Gastroesophageal sphincter (tissue), 4 donors: ENCODE data around the gene PEAK1. TPM values are rescaled to one million over a fixed set of nuclear protein-coding genes. Genes with fewer than 3 reads are reported as not detected.

Experiments
- ATAC-seq: fragments of 150-250 bp; one replicate; pipeline ENCODE4 v1.9.1; 2016; ENCODE audit warnings: mild to moderate bottlenecking, moderate library complexity
- H3K27ac ChIP-seq, 4 donors: fragments of 200-600 bp; sonication (generic) in 3 of 4; 1 replicate in 3 of 4; 2 replicates in 1 of 4; pipeline ENCODE4 v1.5.1; 2016 to 2019
- H3K27me3 ChIP-seq: fragments of 200-600 bp; sonication (generic); one replicate; pipeline ENCODE4 v1.5.1; 2019
- H3K36me3 ChIP-seq, 2 donors: fragments of 200-600 bp; sonication (generic); one replicate each; pipeline ENCODE4 v1.5.1; 2019; ENCODE audit warnings: control low read depth in 1 of 2
- H3K4me1 ChIP-seq, 3 donors: fragments of 200-600 bp; sonication (generic); 1 replicate in 2 of 3; 2 replicates in 1 of 3; pipeline ENCODE4 v1.5.1; 2016 to 2019; ENCODE audit warnings: control low read depth in 2 of 3
- H3K4me3 ChIP-seq, 2 donors: fragments of 200-600 bp; sonication (generic); one replicate each; pipeline ENCODE4 v1.5.1; 2019; ENCODE audit warnings: mild to moderate bottlenecking in 1 of 2, moderate library complexity in 1 of 2
- H3K9me3 ChIP-seq, 3 donors: fragments of 200-600 bp; sonication (generic); one replicate each; pipeline ENCODE4 v1.5.1; 2017 to 2019; ENCODE audit warnings: control low read depth in 2 of 3
- EP300 ChIP-seq: sonication (generic); formaldehyde crosslinking; IDR thresholded peaks from one replicate; pipeline ENCODE4 v1.6.1; 2017; ENCODE audit warnings: antibody characterized with exemption, mild to moderate bottlenecking
- POLR2A ChIP-seq, 2 donors: fragments of 450-650 bp; IDR thresholded peaks; one replicate each; pipeline ENCODE4 v1.6.1; 2017; ENCODE audit warnings: antibody characterized with exemption in 2 of 2, mild to moderate bottlenecking in 2 of 2, moderate library complexity in 1 of 2
- POLR2AphosphoS5 ChIP-seq: sonication (generic); formaldehyde crosslinking; IDR thresholded peaks from one replicate; pipeline ENCODE4 v1.6.1; 2017; ENCODE audit warnings: antibody characterized with exemption
- WGBS, 2 donors: methylation state at CpG; one replicate each; pipeline ENCODE4 v1.1.5; 2018; ENCODE audit warnings: low coverage in 1 of 2; 5-methylcytosine and 5-hydroxymethylcytosine counted together
- total RNA-seq, 4 donors: library from RNA; depleted of rRNA; stranded (reverse); fragments of >200 nt; gene quantifications; one replicate each; pipeline ENCODE4 v1.1.0, GENCODE V29; 2016
- TF ChIP-seq, protein P1 (sequence below), 4 experiments: fragments of 200-600 bp in 2 of 4; fragments of 450-650 bp in 2 of 4; sonication (generic) in 1 of 4; IDR thresholded peaks; one replicate each; pipeline ENCODE4 v1.5.1; 2017 to 2019; ENCODE audit warnings: antibody characterized with exemption in 4 of 4, mild to moderate bottlenecking in 2 of 4, moderate library complexity in 2 of 4

The PEAK1 gene
- total RNA-seq, 4 donors from 2014 or later = 59.5 to 170 (median 91.6) TPM

DNA sequence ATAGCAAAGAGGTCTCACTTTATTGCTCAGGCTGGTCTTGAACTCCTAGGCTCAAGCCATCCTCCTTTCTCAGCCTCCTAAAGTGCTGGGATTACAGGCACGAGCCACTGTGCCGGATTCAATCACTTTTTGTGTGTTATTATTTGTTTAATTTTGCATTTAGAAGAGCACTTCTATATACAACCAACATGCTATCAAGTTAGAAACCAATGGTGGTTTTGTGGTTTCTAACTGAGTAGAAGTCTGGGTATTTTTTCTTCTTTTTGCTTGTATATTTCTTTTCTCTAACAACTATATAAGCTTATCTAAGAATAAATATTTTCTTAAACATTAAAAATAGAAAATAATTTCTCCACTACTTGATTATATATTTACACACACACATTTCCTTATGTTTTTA is 86.7 kb downstream of the PEAK1 start:
- TF ChIP-seq POLR2A (IDR thresholded peaks at IDR 0.05) = no peak
- TF ChIP-seq, protein P1, sequence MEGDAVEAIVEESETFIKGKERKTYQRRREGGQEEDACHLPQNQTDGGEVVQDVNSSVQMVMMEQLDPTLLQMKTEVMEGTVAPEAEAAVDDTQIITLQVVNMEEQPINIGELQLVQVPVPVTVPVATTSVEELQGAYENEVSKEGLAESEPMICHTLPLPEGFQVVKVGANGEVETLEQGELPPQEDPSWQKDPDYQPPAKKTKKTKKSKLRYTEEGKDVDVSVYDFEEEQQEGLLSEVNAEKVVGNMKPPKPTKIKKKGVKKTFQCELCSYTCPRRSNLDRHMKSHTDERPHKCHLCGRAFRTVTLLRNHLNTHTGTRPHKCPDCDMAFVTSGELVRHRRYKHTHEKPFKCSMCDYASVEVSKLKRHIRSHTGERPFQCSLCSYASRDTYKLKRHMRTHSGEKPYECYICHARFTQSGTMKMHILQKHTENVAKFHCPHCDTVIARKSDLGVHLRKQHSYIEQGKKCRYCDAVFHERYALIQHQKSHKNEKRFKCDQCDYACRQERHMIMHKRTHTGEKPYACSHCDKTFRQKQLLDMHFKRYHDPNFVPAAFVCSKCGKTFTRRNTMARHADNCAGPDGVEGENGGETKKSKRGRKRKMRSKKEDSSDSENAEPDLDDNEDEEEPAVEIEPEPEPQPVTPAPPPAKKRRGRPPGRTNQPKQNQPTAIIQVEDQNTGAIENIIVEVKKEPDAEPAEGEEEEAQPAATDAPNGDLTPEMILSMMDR (IDR thresholded peaks at IDR 0.05) = no peak
- no peak for TF ChIP-seq EP300
- no peak for TF ChIP-seq POLR2AphosphoS5
- no peak overlapping the region for H3K27ac ChIP-seq
- no peak overlapping the region for H3K4me3 ChIP-seq
- peaks cover 0 to 10% (median 5%) of the 10 kb centered on the region in 3 donors for H3K4me1 ChIP-seq
- H3K9me3 ChIP-seq = no peaks in the 10 kb centered on the region
- no peaks in the 10 kb centered on the region for H3K27me3 ChIP-seq
- H3K36me3 ChIP-seq = no peaks in the 10 kb centered on the region
- no peak for ATAC-seq
- 100% methylated on average over 2 of the region's 2 CpGs for WGBS, 2 donors

DNA sequence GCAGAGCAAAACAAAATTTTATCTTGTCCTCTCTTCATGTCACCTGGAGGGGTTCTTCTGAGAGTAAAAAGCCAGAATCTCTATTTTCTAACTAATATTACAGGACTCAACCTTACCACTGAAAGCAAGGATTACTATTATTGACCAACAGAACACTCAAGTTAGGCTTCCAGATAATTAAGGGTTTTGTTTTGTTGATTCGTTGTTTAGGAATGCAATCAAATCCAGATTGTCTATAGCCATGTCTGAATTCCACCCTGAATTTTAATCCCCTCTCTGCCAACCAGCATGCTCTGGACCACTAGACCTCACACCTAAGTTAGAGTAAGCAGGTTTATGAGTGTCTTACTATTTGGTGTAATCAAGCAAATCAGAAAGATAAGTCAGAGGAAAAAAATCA is 90.7 kb downstream of the PEAK1 start:
- H3K9me3 ChIP-seq = no peaks in the 10 kb centered on the region
- ATAC-seq = no peak
- H3K27ac ChIP-seq = no peak overlapping the region
- TF ChIP-seq POLR2AphosphoS5 (no peak), POLR2A (IDR thresholded peaks at IDR 0.05) (no peak), EP300 (no peak)
- TF ChIP-seq, protein P1 (IDR thresholded peaks at IDR 0.05) = no peak
- H3K27me3 ChIP-seq = no peaks in the 10 kb centered on the region
- H3K4me1 ChIP-seq = peaks cover 0 to 24% (median 2%) of the 10 kb centered on the region in 3 donors
- WGBS, 2 donors = 38 to 85% methylated on average over 1 of the region's 1 CpG
- H3K4me3 ChIP-seq = no peak overlapping the region
- no peaks in the 10 kb centered on the region for H3K36me3 ChIP-seq

DNA sequence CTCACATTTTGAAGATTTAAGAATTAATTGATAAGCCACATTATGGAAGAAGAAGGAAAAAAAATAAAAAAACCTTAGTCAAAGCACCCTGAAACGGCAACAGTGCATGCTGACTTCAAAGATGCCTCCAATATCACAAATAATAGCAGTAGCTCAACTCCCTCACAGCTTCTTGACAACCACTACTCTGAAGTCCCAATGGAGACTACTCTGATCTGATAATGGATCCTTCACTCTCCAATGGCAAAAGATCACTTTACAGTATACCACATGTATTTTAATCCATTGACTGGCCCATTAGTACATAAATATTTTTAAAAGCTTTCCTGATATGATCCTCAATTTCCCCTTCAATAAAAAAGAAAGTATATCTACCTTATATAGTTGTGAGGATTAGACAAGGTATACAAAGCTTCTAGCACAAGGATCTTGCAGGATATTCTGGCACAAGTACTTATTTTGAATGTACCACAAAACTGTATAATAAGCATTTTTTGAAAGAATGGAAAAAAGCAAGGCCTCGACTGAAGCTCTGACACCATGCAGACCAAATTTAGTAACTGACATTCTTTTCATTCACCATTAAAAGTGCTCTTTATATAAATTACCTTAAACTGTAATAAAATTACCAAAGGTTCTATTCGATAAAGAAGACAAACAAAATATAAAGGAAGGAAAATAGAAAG is 91.9 kb downstream of the PEAK1 start:
- Histone ChIP-seq H3K27me3 (no peaks in the 10 kb centered on the region), H3K4me1 (peaks cover 0 to 24% (median 2%) of the 10 kb centered on the region in 3 donors), H3K9me3 (no peaks in the 10 kb centered on the region), H3K4me3 (no peak overlapping the region), H3K27ac (no peak overlapping the region), H3K36me3 (no peaks in the 10 kb centered on the region)
- 76 to 81% methylated on average over 3 of the region's 3 CpGs for WGBS, 2 donors
- TF ChIP-seq POLR2AphosphoS5 (no peak), EP300 (no peak), POLR2A (IDR thresholded peaks at IDR 0.05) (no peak)
- TF ChIP-seq, protein P1 (IDR thresholded peaks at IDR 0.05) = no peak
- ATAC-seq = no peak

DNA sequence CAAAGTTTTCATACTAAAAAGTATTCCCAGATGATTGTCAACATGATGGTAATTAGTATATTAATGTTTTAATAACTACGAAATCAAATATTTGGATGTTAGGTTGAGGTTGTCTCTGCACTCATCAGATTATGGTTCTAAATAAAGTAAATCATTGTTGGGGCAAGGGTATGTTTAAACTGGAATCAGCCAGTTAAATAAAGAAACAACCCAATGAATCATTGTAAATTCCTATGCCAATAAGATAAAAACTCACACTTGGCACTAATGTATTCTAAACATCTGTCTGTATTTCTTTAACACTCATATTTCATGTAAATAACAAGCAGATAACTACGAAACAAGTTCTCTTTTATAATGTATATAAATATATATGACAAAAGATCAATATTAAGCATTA is 92.7 kb downstream of the PEAK1 start:
- ATAC-seq = no peak
- no peaks in the 10 kb centered on the region for H3K36me3 ChIP-seq
- peaks cover 0 to 24% (median 2%) of the 10 kb centered on the region in 3 donors for H3K4me1 ChIP-seq
- no peak overlapping the region for H3K4me3 ChIP-seq
- TF ChIP-seq, protein P1 (IDR thresholded peaks at IDR 0.05) = no peak
- TF ChIP-seq EP300 (no peak), POLR2A (IDR thresholded peaks at IDR 0.05) (no peak), POLR2AphosphoS5 (no peak)
- H3K9me3 ChIP-seq = no peaks in the 10 kb centered on the region
- H3K27ac ChIP-seq = no peak overlapping the region
- 40 to 48% methylated on average over 2 of the region's 2 CpGs for WGBS, 2 donors
- H3K27me3 ChIP-seq = no peaks in the 10 kb centered on the region

DNA sequence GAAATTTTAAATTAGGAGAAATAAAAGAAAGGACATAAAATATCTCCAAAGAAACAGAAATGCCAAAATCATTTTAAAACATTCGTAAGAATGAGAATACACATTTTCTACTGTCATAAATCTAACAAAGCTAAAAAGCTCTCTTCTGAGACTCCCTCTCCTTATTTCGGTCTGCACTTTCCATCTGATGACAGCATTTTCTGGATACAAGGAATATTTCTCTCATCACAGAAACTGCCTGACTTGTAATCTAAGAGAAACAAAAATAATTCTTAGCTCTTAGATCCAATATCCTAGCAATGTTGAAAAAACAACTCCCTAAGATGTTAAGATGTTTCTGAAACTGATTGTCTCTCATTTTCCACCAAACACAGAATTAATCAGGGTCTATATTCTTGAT is 93.5 kb downstream of the PEAK1 start:
- 51 to 68% methylated on average over 2 of the region's 2 CpGs for WGBS, 2 donors

More for the DNA sequence above, 93.5 kb downstream of the PEAK1 start:
- H3K4me1 ChIP-seq = peaks cover 0 to 24% (median 2%) of the 10 kb centered on the region in 3 donors
- ATAC-seq = no peak
- H3K4me3 ChIP-seq = no peak overlapping the region
- no peaks in the 10 kb centered on the region for H3K9me3 ChIP-seq
- H3K36me3 ChIP-seq = no peaks in the 10 kb centered on the region
- TF ChIP-seq POLR2A (IDR thresholded peaks at IDR 0.05) (no peak), POLR2AphosphoS5 (no peak), EP300 (no peak)
- TF ChIP-seq, protein P1 (IDR thresholded peaks at IDR 0.05) = no peak
- no peak overlapping the region for H3K27ac ChIP-seq
- H3K27me3 ChIP-seq = no peaks in the 10 kb centered on the region
